ENCODE measurements around the gene CHST3. TPM values are rescaled to one million over a fixed set of nuclear protein-coding genes. Genes with fewer than 3 reads are reported as not detected.

CHST3 gene
- total and polyA plus RNA-seq, 2 experiments from 2014 or later = 0.94 to 8.3 TPM

GRCh38 chr10:72013202-72013945 is 49.2 kb downstream of the CHST3 start:
- no peaks in the 10 kb centered on the region for H3K27me3 ChIP-seq (ENCODE audit: insufficient read depth)
- Mint-ChIP-seq H3K9me3 (no peaks in the 10 kb centered on the region), H3K4me1 (peaks cover 11% of the 10 kb centered on the region), H3K27me3 (ENCODE audit: insufficient read depth, low read depth, poor library complexity) (peaks cover 6% of the 10 kb centered on the region), H3K36me3 (ENCODE audit: low read depth) (peaks cover 4% of the 10 kb centered on the region; the same call in 1 of the 3 replicates), H3K4me3 (no peak overlapping the region), H3K27ac (no peak overlapping the region)
- TF ChIP-seq EZH2 (IDR thresholded peaks at IDR 0.05; ENCODE audit: low read depth, unreplicated experiment) (no peak), REST (IDR thresholded peaks at IDR 0.05; ENCODE audit: unreplicated experiment) (no peak), STAT1 (IDR thresholded peaks at IDR 0.05; ENCODE audit: unreplicated experiment) (no peak), ZNF462 (CRISPR knock-in tag; IDR thresholded peaks at IDR 0.05) (no peak), ZNF114 (CRISPR knock-in tag; IDR thresholded peaks at IDR 0.05) (no peak), CTCF (conservative IDR thresholded peaks at IDR 0.05; ENCODE audit: low read depth in 2 of 2) (no peak), POLR2AphosphoS5 (IDR thresholded peaks at IDR 0.05; ENCODE audit: low read depth) (no peak), CREB1 (CRISPR knock-in tag; IDR thresholded peaks at IDR 0.05; ENCODE audit: low read depth) (no peak), EZH2phosphoT487 (IDR thresholded peaks at IDR 0.05; ENCODE audit: unreplicated experiment) (no peak), NANOG (IDR thresholded peaks at IDR 0.05; ENCODE audit: borderline replicate concordance) (no peak), ETS1 (IDR thresholded peaks at IDR 0.05) (no peak), JUNB (IDR thresholded peaks at IDR 0.05; ENCODE audit: unreplicated experiment) (no peak), ZNF331 (CRISPR knock-in tag; IDR thresholded peaks at IDR 0.05; ENCODE audit: low read depth) (no peak)
- H3K79me2 ChIP-seq (replicated peaks; ENCODE audit: insufficient read depth) = no peaks in the 10 kb centered on the region
- H4K20me1 ChIP-seq (replicated peaks; ENCODE audit: insufficient read depth) = no peaks in the 10 kb centered on the region
- no peaks in the 10 kb centered on the region for H3K36me3 ChIP-seq (ENCODE audit: insufficient read depth)
- H3F3A ChIP-seq (replicated peaks; ENCODE audit: low read depth) = no peaks in the 10 kb centered on the region
- no peak overlapping the region for H3K27ac ChIP-seq (ENCODE audit: low read depth)
- no peak overlapping the region for H2AFZ ChIP-seq
- H3K9me2 ChIP-seq (ENCODE audit: insufficient read depth) = no peaks in the 10 kb centered on the region
- H3K4me3 ChIP-seq = no peak overlapping the region
- H3K4me2 ChIP-seq = no peak overlapping the region
- ATAC-seq (no peak), DNase-seq (ENCODE audit: low spot score) (no peak)
- no peaks in the 10 kb centered on the region for H3K4me1 ChIP-seq (ENCODE audit: insufficient read depth)

Data from GM23338 (cell line).